T follicular helper cell (primary cell): ENCODE measurements around the gene ITPKB.

Source experiments
- DNase-seq: peaks from one replicate; pipeline ENCODE4 v3.0.0-alpha.2; 2020; ENCODE audit warnings: low read depth

ITPKB gene

GRCh38 chr1:226638001-226638601, 101.0 kb downstream of the ITPKB start:
- DNase-seq = no peak

- DNase-seq = no peak
These were observed 101.7 kb downstream of the ITPKB start for GRCh38 chr1:226637147-226637935.

GRCh38 chr1:226636847-226637096, 102.3 kb downstream of the ITPKB start:
- DNase-seq = no peak

- peak; percentile 32 for DNase-seq
These were observed 103.6 kb downstream of the ITPKB start for GRCh38 chr1:226635456-226635941.

- no peak for DNase-seq
These were observed 104.4 kb downstream of the ITPKB start for GRCh38 chr1:226634611-226635246.

GRCh38 chr1:226634166-226634588, 104.9 kb downstream of the ITPKB start:
- peak; percentile 75 for DNase-seq

- DNase-seq = no peak
These were observed 105.4 kb downstream of the ITPKB start for GRCh38 chr1:226633541-226634165.

GRCh38 chr1:226632922-226633351, 106.1 kb downstream of the ITPKB start:
- no peak for DNase-seq

GRCh38 chr1:226632169-226632879, 106.8 kb downstream of the ITPKB start:
- no peak for DNase-seq

GRCh38 chr1:226631229-226632000, 107.7 kb downstream of the ITPKB start:
- DNase-seq = no peak

GRCh38 chr1:226630592-226630991, 108.5 kb downstream of the ITPKB start:
- DNase-seq = no peak

GRCh38 chr1:226629896-226630550, 109.1 kb downstream of the ITPKB start:
- no peak for DNase-seq

GRCh38 chr1:226629210-226629895, 109.7 kb downstream of the ITPKB start:
- no peak for DNase-seq

GRCh38 chr1:226628612-226629155, 110.4 kb downstream of the ITPKB start:
- no peak for DNase-seq

- no peak for DNase-seq
These were observed 111.0 kb downstream of the ITPKB start for GRCh38 chr1:226627924-226628611.

- DNase-seq = no peak
These were observed 111.9 kb downstream of the ITPKB start for GRCh38 chr1:226627050-226627755.

GRCh38 chr1:226626577-226626956, 112.5 kb downstream of the ITPKB start:
- peak; percentile 63 for DNase-seq

GRCh38 chr1:226625832-226626576, 113.1 kb downstream of the ITPKB start:
- no peak for DNase-seq
